CD4-positive, CD25-positive, alpha-beta regulatory T cell (primary cell): ENCODE measurements around the gene GNPNAT1. TPM values are rescaled to one million over a fixed set of nuclear protein-coding genes. Genes with fewer than 3 reads are reported as not detected.
A peak's percentile ranks its signal among the peaks of the same experiment; 100 is the strongest.

Source experiments
- ATAC-seq, 2 donors: fragments of 150-1000 bp; cut with Tn5 transposase; one replicate each; pipeline ENCODE4 v1.10.0; 2021; ENCODE audit warnings: low read depth in 2 of 2, moderate number of reproducible peaks in 2 of 2, moderate library complexity in 1 of 2
- DNase-seq, 3 donors: peaks; one replicate each; pipeline versions ENCODE4 v3.0.0 to v3.0.0-alpha.2; 2012 to 2022; ENCODE audit warnings: mixed read lengths in 1 of 3
- H3K27ac ChIP-seq: one replicate; pipeline ENCODE4 v1.7.0; 2013; ENCODE audit warnings: mild to moderate bottlenecking, low read length; ENCODE audit not compliant: insufficient read depth, poor library complexity, severe bottlenecking
- H3K27me3 ChIP-seq: one replicate; pipeline ENCODE4 v1.7.0; 2013; ENCODE audit warnings: low read length; ENCODE audit not compliant: control insufficient read depth, insufficient read depth
- H3K36me3 ChIP-seq: one replicate; pipeline ENCODE4 v1.7.0; 2013; ENCODE audit warnings: mild to moderate bottlenecking, low read length, moderate library complexity; ENCODE audit not compliant: control insufficient read depth, insufficient read depth
- H3K4me1 ChIP-seq: 2 replicates; pipeline ENCODE4 v1.7.0; 2013; ENCODE audit warnings: mild to moderate bottlenecking, low read length; ENCODE audit not compliant: insufficient read depth, control insufficient read depth, poor library complexity, severe bottlenecking
- H3K4me3 ChIP-seq: one replicate; pipeline ENCODE4 v1.7.0; 2013; ENCODE audit warnings: low read depth, mild to moderate bottlenecking, low read length, moderate library complexity
- H3K9me3 ChIP-seq, 2 experiments: 1 replicate in 1 of 2; 2 replicates in 1 of 2; pipeline ENCODE4 v1.7.0; 2013; ENCODE audit warnings: low read length in 2 of 2, mild to moderate bottlenecking in 1 of 2, moderate library complexity in 1 of 2; ENCODE audit not compliant: control insufficient read depth in 2 of 2
- H3K27ac Mint-ChIP-seq, 3 donors: one replicate each; pipeline ENCODE4 v1.8.0; 2020 to 2022; ENCODE audit warnings: mild to moderate bottlenecking in 3 of 3, mixed read lengths in 3 of 3, moderate library complexity in 2 of 3
- H3K27me3 Mint-ChIP-seq: one replicate; pipeline ENCODE4 v1.8.0; 2022; ENCODE audit warnings: mild to moderate bottlenecking, mixed read lengths
- H3K36me3 Mint-ChIP-seq: one replicate; pipeline ENCODE4 v1.8.0; 2020; ENCODE audit warnings: mixed read lengths
- H3K4me1 Mint-ChIP-seq, 4 donors: one replicate each; pipeline ENCODE4 v1.8.0; 2020 to 2022; ENCODE audit warnings: mixed read lengths in 4 of 4, mild to moderate bottlenecking in 1 of 4
- H3K4me3 Mint-ChIP-seq, 4 donors: one replicate each; pipeline ENCODE4 v1.8.0; 2020 to 2022; ENCODE audit warnings: mild to moderate bottlenecking in 4 of 4, mixed read lengths in 4 of 4, moderate library complexity in 3 of 4
- H3K9me3 Mint-ChIP-seq, 7 donors: one replicate each; pipeline ENCODE4 v1.8.0; 2020 to 2022; ENCODE audit warnings: mixed read lengths in 7 of 7, mild to moderate bottlenecking in 3 of 7, moderate library complexity in 2 of 7
- polyA plus RNA-seq, 4 donors: library from polyadenylated mRNA; unstranded; fragments of 300-500 nt; fragmentation: Illumina TruSeq; gene quantifications; one replicate each; pipeline ENCODE4 v1.2.3, GENCODE V29; 2021
- total RNA-seq: library from RNA; stranded (reverse); gene quantifications from one replicate; pipeline ENCODE4 v1.2.3, GENCODE V29; 2022

Gene GNPNAT1
- total and polyA plus RNA-seq, 5 donors from 2014 or later: 7.9 to 14.2 (median 13.8) TPM

GRCh38 chr14:52789118-52789517 is 2.3 kb downstream of the GNPNAT1 start:
- Histone ChIP-seq H3K36me3 (no peaks in the 10 kb centered on the region), H3K27me3 (no peaks in the 10 kb centered on the region), H3K9me3 (no peaks in the 10 kb centered on the region), H3K27ac (no peak overlapping the region), H3K4me1 (peaks cover 22% of the 10 kb centered on the region), H3K4me3 (peak overlapping the region; percentile 83)
- DNase-seq: no peak
- H3K4me1 Mint-ChIP-seq: peaks cover 36 to 49% (median 39%) of the 10 kb centered on the region in 4 donors
- H3K27ac Mint-ChIP-seq: peak overlapping the region in 1 of 3 donors; percentile 6
- H3K27me3 Mint-ChIP-seq: no peaks in the 10 kb centered on the region
- H3K36me3 Mint-ChIP-seq: no peaks in the 10 kb centered on the region
- no peaks in the 10 kb centered on the region for H3K9me3 Mint-ChIP-seq
- no peak for ATAC-seq
- H3K4me3 Mint-ChIP-seq: peak overlapping the region in 3 of 4 donors; percentile 10 to 84 (median 57)

- ATAC-seq (no peak), DNase-seq (no peak)
- peak overlapping the region in 1 of 4 donors; percentile 53 for H3K4me3 Mint-ChIP-seq
- Histone ChIP-seq H3K27ac (no peak overlapping the region), H3K4me1 (peaks cover 22% of the 10 kb centered on the region), H3K27me3 (no peaks in the 10 kb centered on the region), H3K4me3 (no peak overlapping the region), H3K9me3 (no peaks in the 10 kb centered on the region), H3K36me3 (peaks cover 4% of the 10 kb centered on the region)
- H3K36me3 Mint-ChIP-seq: no peaks in the 10 kb centered on the region
- H3K4me1 Mint-ChIP-seq: peaks cover 28 to 41% (median 33%) of the 10 kb centered on the region in 4 donors
- H3K9me3 Mint-ChIP-seq: no peaks in the 10 kb centered on the region
- H3K27me3 Mint-ChIP-seq: no peaks in the 10 kb centered on the region
- peak overlapping the region in 1 of 3 donors; percentile 3 for H3K27ac Mint-ChIP-seq
These were observed 4.5 kb downstream of the GNPNAT1 start for GRCh38 chr14:52786887-52787286.

GRCh38 chr14:52783206-52783605 is 8.2 kb downstream of the GNPNAT1 start:
- no peaks in the 10 kb centered on the region for H3K27me3 ChIP-seq
- peaks cover 16% of the 10 kb centered on the region for H3K36me3 ChIP-seq
- no peaks in the 10 kb centered on the region for H3K4me1 ChIP-seq
- no peak for ATAC-seq
- no peaks in the 10 kb centered on the region for H3K27me3 Mint-ChIP-seq
- H3K9me3 ChIP-seq: no peaks in the 10 kb centered on the region
- H3K27ac ChIP-seq: no peak overlapping the region
- H3K4me3 Mint-ChIP-seq: no peak overlapping the region
- no peak for DNase-seq
- peak overlapping the region in 1 of 3 donors; percentile 79 for H3K27ac Mint-ChIP-seq
- peaks cover 10 to 19% (median 13%) of the 10 kb centered on the region in 4 donors for H3K4me1 Mint-ChIP-seq
- no peaks in the 10 kb centered on the region for H3K9me3 Mint-ChIP-seq
- H3K4me3 ChIP-seq: no peak overlapping the region
- H3K36me3 Mint-ChIP-seq: no peaks in the 10 kb centered on the region

GRCh38 chr14:52781629-52782028 is 9.8 kb downstream of the GNPNAT1 start:
- Histone ChIP-seq H3K4me1 (no peaks in the 10 kb centered on the region), H3K27ac (no peak overlapping the region), H3K9me3 (no peaks in the 10 kb centered on the region), H3K27me3 (no peaks in the 10 kb centered on the region), H3K36me3 (peaks cover 22% of the 10 kb centered on the region), H3K4me3 (no peak overlapping the region)
- Mint-ChIP-seq H3K4me3 (no peak overlapping the region), H3K9me3 (no peaks in the 10 kb centered on the region), H3K4me1 (peaks cover 0 to 9% (median 7%) of the 10 kb centered on the region in 4 donors), H3K36me3 (peaks cover 4% of the 10 kb centered on the region), H3K27me3 (no peaks in the 10 kb centered on the region), H3K27ac (no peak overlapping the region)
- DNase-seq: no peak
- ATAC-seq: no peak

GRCh38 chr14:52780893-52781292 is 10.5 kb downstream of the GNPNAT1 start:
- peaks cover 4% of the 10 kb centered on the region for H3K36me3 Mint-ChIP-seq
- no peaks in the 10 kb centered on the region for H3K9me3 Mint-ChIP-seq
- Histone ChIP-seq H3K27me3 (no peaks in the 10 kb centered on the region), H3K4me1 (no peaks in the 10 kb centered on the region), H3K27ac (no peak overlapping the region), H3K9me3 (no peaks in the 10 kb centered on the region), H3K36me3 (peaks cover 26% of the 10 kb centered on the region), H3K4me3 (no peak overlapping the region)
- H3K27me3 Mint-ChIP-seq: no peaks in the 10 kb centered on the region
- DNase-seq (no peak), ATAC-seq (no peak)
- no peak overlapping the region for H3K4me3 Mint-ChIP-seq
- peak overlapping the region in 2 of 3 donors; percentile 9 to 34 for H3K27ac Mint-ChIP-seq
- H3K4me1 Mint-ChIP-seq: peaks cover 0 to 7% (median 6%) of the 10 kb centered on the region in 4 donors

GRCh38 chr14:52778702-52779101 is 12.7 kb downstream of the GNPNAT1 start:
- Histone ChIP-seq H3K36me3 (peaks cover 45% of the 10 kb centered on the region), H3K4me1 (no peaks in the 10 kb centered on the region), H3K4me3 (no peak overlapping the region), H3K27ac (no peak overlapping the region), H3K27me3 (no peaks in the 10 kb centered on the region), H3K9me3 (no peaks in the 10 kb centered on the region)
- no peak for ATAC-seq
- no peaks in the 10 kb centered on the region for H3K27me3 Mint-ChIP-seq
- no peak overlapping the region for H3K27ac Mint-ChIP-seq
- no peaks in the 10 kb centered on the region for H3K9me3 Mint-ChIP-seq
- DNase-seq: no peak
- H3K4me3 Mint-ChIP-seq: peak overlapping the region in 1 of 4 donors; percentile 15
- peaks cover 5 to 12% (median 8%) of the 10 kb centered on the region in 4 donors for H3K4me1 Mint-ChIP-seq
- peaks cover 10% of the 10 kb centered on the region for H3K36me3 Mint-ChIP-seq

GRCh38 chr14:52776816-52777215 is 14.6 kb downstream of the GNPNAT1 start:
- Mint-ChIP-seq H3K4me3 (no peak overlapping the region), H3K36me3 (peaks cover 21% of the 10 kb centered on the region), H3K27ac (peak overlapping the region in 1 of 3 donors; percentile 64), H3K4me1 (peaks cover 10 to 14% (median 11%) of the 10 kb centered on the region in 4 donors), H3K9me3 (peaks cover 0 to 2% (median 0%) of the 10 kb centered on the region in 7 donors), H3K27me3 (no peaks in the 10 kb centered on the region)
- DNase-seq: peak in 1 of 3 donors; percentile 25
- ATAC-seq: no peak
- Histone ChIP-seq H3K27ac (no peak overlapping the region), H3K36me3 (peaks cover 50% of the 10 kb centered on the region), H3K27me3 (no peaks in the 10 kb centered on the region), H3K9me3 (no peaks in the 10 kb centered on the region), H3K4me3 (no peak overlapping the region), H3K4me1 (no peaks in the 10 kb centered on the region)

GRCh38 chr14:52769887-52770286 is 21.5 kb downstream of the GNPNAT1 start:
- ATAC-seq (no peak), DNase-seq (no peak)
- H3K4me3 Mint-ChIP-seq: no peak overlapping the region
- no peaks in the 10 kb centered on the region for H3K9me3 ChIP-seq
- peak overlapping the region; percentile 38 to 39 (median 38) for H3K27ac Mint-ChIP-seq
- H3K27me3 Mint-ChIP-seq: no peaks in the 10 kb centered on the region
- no peak overlapping the region for H3K4me3 ChIP-seq
- peaks cover 0 to 2% (median 0%) of the 10 kb centered on the region in 7 donors for H3K9me3 Mint-ChIP-seq
- peaks cover 12 to 25% (median 25%) of the 10 kb centered on the region in 4 donors for H3K4me1 Mint-ChIP-seq
- peaks cover 83% of the 10 kb centered on the region for H3K36me3 ChIP-seq
- no peaks in the 10 kb centered on the region for H3K27me3 ChIP-seq
- H3K4me1 ChIP-seq: no peaks in the 10 kb centered on the region
- H3K36me3 Mint-ChIP-seq: peaks cover 52% of the 10 kb centered on the region
- H3K27ac ChIP-seq: no peak overlapping the region
